Panc1 (cell line): ENCODE results near the gene SPINK7. TPM values are rescaled to one million over a fixed set of nuclear protein-coding genes. Genes with fewer than 3 reads are reported as not detected.

Source experiments
- ATAC-seq: fragments of 200-7000 bp; cut with Tn5 transposase; 2 replicates; pipeline ENCODE4 v1.9.1; 2020; ENCODE audit warnings: mild to moderate bottlenecking, moderate library complexity
- BruUV-seq: library from RNA; stranded (reverse); fragments of 400-500 nt; replicated peaks from 2 replicates; lab custom pipeline; 2021; lab: Mats Ljungman, UMichigan
- CTCF ChIA-PET: fragments of 300-600 bp; sonication (Branson Sonifier 250); formaldehyde crosslinking; loops from one replicate; lab custom pipeline; 2022; ENCODE audit warnings: antibody characterized with exemption; lab: Charles Lee
- POLR2A ChIA-PET: fragments of 300-600 bp; sonication (Branson Sonifier 250); formaldehyde crosslinking; loops from one replicate; lab custom pipeline; 2022; ENCODE audit warnings: antibody characterized with exemption; lab: Charles Lee
- DNase-seq: peaks from one replicate; pipeline ENCODE4 v3.0.0-alpha.2; 2010; ENCODE audit warnings: low read depth, low spot score
- H3K27ac ChIP-seq: 2 replicates; pipeline ENCODE4 v1.5.1; 2011; ENCODE audit warnings: mild to moderate bottlenecking, low read length, inconsistent platforms
- H3K27me3 ChIP-seq: fragments of 200-500 bp; sonication (Bioruptor generic); 2 replicates; pipeline ENCODE4 v1.6.0; 2014; ENCODE audit warnings: low read length, inconsistent platforms; ENCODE audit not compliant: control insufficient read depth, insufficient read depth
- H3K36me3 ChIP-seq: fragments of 200-500 bp; sonication (Bioruptor generic); 2 replicates; pipeline ENCODE4 v1.5.1; 2014; ENCODE audit warnings: inconsistent platforms, mild to moderate bottlenecking, low read length, moderate library complexity; ENCODE audit not compliant: control insufficient read depth, insufficient read depth
- H3K4me1 ChIP-seq: 2 replicates; pipeline ENCODE4 v1.5.1; 2011; ENCODE audit warnings: inconsistent platforms, mild to moderate bottlenecking, low read length, moderate library complexity; ENCODE audit not compliant: control insufficient read depth, insufficient read depth
- H3K4me3 ChIP-seq, 2 experiments: 2 replicates each; pipeline ENCODE4 v1.5.1; 2011 to 2012; ENCODE audit warnings: low read depth in 2 of 2, low read length in 2 of 2, mild to moderate bottlenecking in 2 of 2, inconsistent platforms in 1 of 2, moderate library complexity in 1 of 2
- H3K9me3 ChIP-seq: fragments of 200-500 bp; sonication (Bioruptor generic); 2 replicates; pipeline ENCODE4 v1.5.1; 2014; ENCODE audit warnings: low read depth, mild to moderate bottlenecking, inconsistent platforms, low read length, moderate library complexity; ENCODE audit not compliant: control insufficient read depth, insufficient read depth
- CTCF ChIP-seq: fragments of 450-650 bp; IDR thresholded peaks from 2 replicates; pipeline ENCODE4 v1.5.1; 2017; ENCODE audit warnings: mild to moderate bottlenecking
- POLR2AphosphoS5 ChIP-seq: IDR thresholded peaks from 2 replicates; pipeline ENCODE4 v1.6.1; 2012; ENCODE audit warnings: mild to moderate bottlenecking, low read depth, low read length, moderate library complexity
- SIN3A ChIP-seq: IDR thresholded peaks from 2 replicates; pipeline ENCODE4 v1.6.1; 2012; ENCODE audit warnings: low read depth, mild to moderate bottlenecking, low read length, moderate library complexity, borderline replicate concordance; ENCODE audit not compliant: insufficient read depth
- TCF7L2 ChIP-seq: IDR thresholded peaks from 2 replicates; pipeline ENCODE4 v1.6.1; 2011; ENCODE audit warnings: mild to moderate bottlenecking, low read depth, low read length, inconsistent platforms
- in situ Hi-C: cut with HindIII; loops from 2 replicates; pipeline ENCODE4 v1.10.0; 2016; ENCODE audit warnings: low sequenced_read_pairs, low pct_unique_long_range_greater_than_20kb
- intact Hi-C: fragments of 100-400 bp; cut with micrococcal nuclease; formaldehyde crosslinking; loops from one replicate; pipeline ENCODE4 v1.10.0; 2022; ENCODE audit not compliant: unreplicated experiment
- total RNA-seq: library from RNA; stranded (reverse); gene quantifications from one replicate; pipeline ENCODE4 v1.2.1, GENCODE V29; 2021; ENCODE audit not compliant: unreplicated experiment
- TF ChIP-seq, protein P1 (sequence below), 2 experiments: IDR thresholded peaks; 2 replicates each; pipeline ENCODE4 v1.6.1; 2011 to 2012; ENCODE audit warnings: low read depth in 2 of 2, control low read depth in 1 of 2, low read length in 1 of 2, mild to moderate bottlenecking in 1 of 2, moderate library complexity in 1 of 2; ENCODE audit not compliant: insufficient read depth in 1 of 2

SPINK7 gene
- total RNA-seq, 1 experiment from 2014 or later, result not detected

DNA sequence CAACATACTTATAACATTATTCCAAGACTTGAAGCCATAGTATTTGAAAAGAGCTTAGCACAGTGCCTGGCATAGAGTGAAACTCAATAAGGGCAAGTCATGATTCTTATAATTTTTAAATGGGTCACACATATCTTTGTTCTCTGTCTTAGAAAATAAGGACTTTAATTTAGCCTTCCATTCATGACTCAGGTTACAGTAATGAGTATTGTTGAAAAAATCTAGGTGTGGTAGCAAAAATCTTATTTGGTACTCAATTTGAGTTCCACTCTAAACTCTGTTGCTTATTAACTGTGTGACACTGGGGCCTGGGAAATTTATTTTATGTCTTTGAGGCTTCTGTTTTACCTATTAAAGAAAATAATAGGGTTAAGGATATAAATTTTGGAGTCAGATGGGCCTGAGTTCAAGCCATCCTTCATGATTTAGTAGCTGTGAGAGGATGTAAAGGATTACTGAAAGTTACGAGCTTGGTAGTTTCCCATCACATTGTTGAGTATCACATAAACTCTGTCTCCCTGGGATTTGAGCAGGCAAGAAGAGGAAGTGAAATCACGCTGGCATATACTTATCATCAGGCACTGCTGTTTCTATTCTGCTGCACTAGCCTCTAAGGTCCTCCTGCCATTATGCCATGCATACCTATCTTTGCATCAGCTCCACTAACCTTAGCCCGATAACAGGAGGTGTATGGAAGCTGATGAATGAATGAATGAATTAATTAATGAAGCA lies 24.6 kb downstream of the SPINK7 start:
- TF ChIP-seq, protein P1, sequence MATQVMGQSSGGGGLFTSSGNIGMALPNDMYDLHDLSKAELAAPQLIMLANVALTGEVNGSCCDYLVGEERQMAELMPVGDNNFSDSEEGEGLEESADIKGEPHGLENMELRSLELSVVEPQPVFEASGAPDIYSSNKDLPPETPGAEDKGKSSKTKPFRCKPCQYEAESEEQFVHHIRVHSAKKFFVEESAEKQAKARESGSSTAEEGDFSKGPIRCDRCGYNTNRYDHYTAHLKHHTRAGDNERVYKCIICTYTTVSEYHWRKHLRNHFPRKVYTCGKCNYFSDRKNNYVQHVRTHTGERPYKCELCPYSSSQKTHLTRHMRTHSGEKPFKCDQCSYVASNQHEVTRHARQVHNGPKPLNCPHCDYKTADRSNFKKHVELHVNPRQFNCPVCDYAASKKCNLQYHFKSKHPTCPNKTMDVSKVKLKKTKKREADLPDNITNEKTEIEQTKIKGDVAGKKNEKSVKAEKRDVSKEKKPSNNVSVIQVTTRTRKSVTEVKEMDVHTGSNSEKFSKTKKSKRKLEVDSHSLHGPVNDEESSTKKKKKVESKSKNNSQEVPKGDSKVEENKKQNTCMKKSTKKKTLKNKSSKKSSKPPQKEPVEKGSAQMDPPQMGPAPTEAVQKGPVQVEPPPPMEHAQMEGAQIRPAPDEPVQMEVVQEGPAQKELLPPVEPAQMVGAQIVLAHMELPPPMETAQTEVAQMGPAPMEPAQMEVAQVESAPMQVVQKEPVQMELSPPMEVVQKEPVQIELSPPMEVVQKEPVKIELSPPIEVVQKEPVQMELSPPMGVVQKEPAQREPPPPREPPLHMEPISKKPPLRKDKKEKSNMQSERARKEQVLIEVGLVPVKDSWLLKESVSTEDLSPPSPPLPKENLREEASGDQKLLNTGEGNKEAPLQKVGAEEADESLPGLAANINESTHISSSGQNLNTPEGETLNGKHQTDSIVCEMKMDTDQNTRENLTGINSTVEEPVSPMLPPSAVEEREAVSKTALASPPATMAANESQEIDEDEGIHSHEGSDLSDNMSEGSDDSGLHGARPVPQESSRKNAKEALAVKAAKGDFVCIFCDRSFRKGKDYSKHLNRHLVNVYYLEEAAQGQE (IDR thresholded peaks at IDR 0.05; ENCODE audit: insufficient read depth in 1 of 2, low read depth in 2 of 2, low read length in 1 of 2), result no peak
- TF ChIP-seq TCF7L2 (no peak), POLR2AphosphoS5 (no peak), CTCF (no peak), SIN3A (no peak)
- BruUV-seq, result no TSS peak
- DNase-seq (no peak), ATAC-seq (no peak)
- intact Hi-C loops (no loop called here), in situ Hi-C loops (no loop called here)
- Histone ChIP-seq H3K27me3 (no peaks in the 10 kb centered on the region), H3K4me3 (no peak overlapping the region), H3K4me1 (no peaks in the 10 kb centered on the region), H3K36me3 (no peaks in the 10 kb centered on the region), H3K9me3 (no peaks in the 10 kb centered on the region), H3K27ac (no peak overlapping the region)
- CTCF ChIA-PET, result no interaction called here
- POLR2A ChIA-PET, result no interaction called here

DNA sequence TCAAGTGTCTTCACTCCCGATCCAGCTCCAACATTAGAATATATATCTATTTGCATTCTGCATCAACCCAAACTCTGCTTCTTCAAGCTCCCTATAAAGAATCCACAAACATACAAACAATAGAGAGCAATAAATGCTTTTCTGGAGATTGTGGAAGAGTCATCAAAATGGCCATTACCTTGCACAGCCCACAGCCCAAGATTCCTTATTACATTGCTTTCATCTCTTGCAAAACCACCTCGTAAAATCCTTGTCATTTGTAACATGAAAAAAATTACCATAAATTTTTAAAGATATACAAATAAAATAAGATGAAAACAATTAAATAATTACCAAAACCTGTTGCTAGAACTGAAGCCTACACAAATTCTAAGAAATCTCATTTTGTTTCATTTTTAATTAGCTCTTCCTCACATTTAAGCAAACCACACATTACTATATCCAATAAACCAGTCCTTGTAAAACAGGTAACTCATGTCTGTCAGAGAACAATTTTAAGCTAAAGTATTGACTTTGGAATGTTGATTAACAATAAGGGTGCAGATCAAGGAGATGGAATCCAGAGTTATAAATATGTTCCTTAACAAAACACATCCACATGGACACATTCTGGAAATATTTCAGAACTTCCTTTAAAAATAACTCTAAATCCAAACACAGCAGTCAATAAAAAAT lies 30.3 kb downstream of the SPINK7 start:
- TF ChIP-seq TCF7L2, result no peak
- TF ChIP-seq, protein P1 (IDR thresholded peaks at IDR 0.05; ENCODE audit: insufficient read depth in 1 of 2, low read depth in 2 of 2, low read length in 1 of 2), result no peak
- no peak for TF ChIP-seq SIN3A
- no peak for TF ChIP-seq POLR2AphosphoS5
- TF ChIP-seq CTCF, result no peak
- no peaks in the 10 kb centered on the region for H3K27me3 ChIP-seq
- BruUV-seq, result no TSS peak
- no peaks in the 10 kb centered on the region for H3K9me3 ChIP-seq
- DNase-seq, result no peak
- no peaks in the 10 kb centered on the region for H3K36me3 ChIP-seq
- no peak for ATAC-seq
- no peak overlapping the region for H3K27ac ChIP-seq
- in situ Hi-C loops (no loop called here), intact Hi-C loops (no loop called here)
- no peaks in the 10 kb centered on the region for H3K4me1 ChIP-seq
- POLR2A ChIA-PET, result no interaction called here
- CTCF ChIA-PET, result no interaction called here
- H3K4me3 ChIP-seq, result no peak overlapping the region
